Measurements from ENCODE around the gene IGSF22.
A peak's percentile ranks its signal among the peaks of the same experiment; 100 is the strongest.

DNA sequence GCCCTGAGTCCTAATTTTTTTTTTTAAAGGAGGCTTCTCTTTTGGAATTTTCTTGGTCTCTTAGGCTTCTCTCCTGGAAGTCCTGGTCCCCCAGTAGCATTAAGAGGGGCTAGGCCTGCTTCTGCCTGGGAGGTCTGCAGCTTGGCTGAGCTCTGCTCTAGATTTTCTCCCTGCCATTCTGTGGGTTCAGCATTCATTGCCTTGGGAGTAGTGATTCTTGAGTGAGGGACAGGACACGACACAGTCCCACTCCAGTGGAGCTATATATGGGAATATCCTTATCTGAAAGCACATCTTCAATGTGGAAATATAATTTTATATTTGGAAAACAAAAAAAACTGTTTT, 3.7 kb downstream of the IGSF22 start:
- TF ChIP-seq, protein P1, sequence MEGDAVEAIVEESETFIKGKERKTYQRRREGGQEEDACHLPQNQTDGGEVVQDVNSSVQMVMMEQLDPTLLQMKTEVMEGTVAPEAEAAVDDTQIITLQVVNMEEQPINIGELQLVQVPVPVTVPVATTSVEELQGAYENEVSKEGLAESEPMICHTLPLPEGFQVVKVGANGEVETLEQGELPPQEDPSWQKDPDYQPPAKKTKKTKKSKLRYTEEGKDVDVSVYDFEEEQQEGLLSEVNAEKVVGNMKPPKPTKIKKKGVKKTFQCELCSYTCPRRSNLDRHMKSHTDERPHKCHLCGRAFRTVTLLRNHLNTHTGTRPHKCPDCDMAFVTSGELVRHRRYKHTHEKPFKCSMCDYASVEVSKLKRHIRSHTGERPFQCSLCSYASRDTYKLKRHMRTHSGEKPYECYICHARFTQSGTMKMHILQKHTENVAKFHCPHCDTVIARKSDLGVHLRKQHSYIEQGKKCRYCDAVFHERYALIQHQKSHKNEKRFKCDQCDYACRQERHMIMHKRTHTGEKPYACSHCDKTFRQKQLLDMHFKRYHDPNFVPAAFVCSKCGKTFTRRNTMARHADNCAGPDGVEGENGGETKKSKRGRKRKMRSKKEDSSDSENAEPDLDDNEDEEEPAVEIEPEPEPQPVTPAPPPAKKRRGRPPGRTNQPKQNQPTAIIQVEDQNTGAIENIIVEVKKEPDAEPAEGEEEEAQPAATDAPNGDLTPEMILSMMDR (optimal IDR thresholded peaks at IDR 0.05 in 1 of 3, IDR thresholded peaks at IDR 0.05 in 1 of 3, conservative IDR thresholded peaks at IDR 0.05 in 1 of 3; ENCODE audit: extremely low read depth in 1 of 3, insufficient read depth in 2 of 3, low read length in 3 of 3) = peak in 1 of 3 experiments; percentile 11
- TF ChIP-seq EZH2 (IDR thresholded peaks at IDR 0.05; ENCODE audit: low read length) = no peak
